DMS153 treated with DMSO at 0.1 percent for 48 hours (cell line): ENCODE data around the gene RORC.
"Not testable (repeated sequence)": the region's sequence is repeated elsewhere in the genome, so short reads cannot be mapped to it uniquely, and the experiment has no call there.

Experiments used
- DNase-seq: peaks from one replicate; lab custom pipeline; 2025; ENCODE audit not compliant: unreplicated experiment; lab: John Stamatoyannopoulos, UW

The RORC gene

DNA sequence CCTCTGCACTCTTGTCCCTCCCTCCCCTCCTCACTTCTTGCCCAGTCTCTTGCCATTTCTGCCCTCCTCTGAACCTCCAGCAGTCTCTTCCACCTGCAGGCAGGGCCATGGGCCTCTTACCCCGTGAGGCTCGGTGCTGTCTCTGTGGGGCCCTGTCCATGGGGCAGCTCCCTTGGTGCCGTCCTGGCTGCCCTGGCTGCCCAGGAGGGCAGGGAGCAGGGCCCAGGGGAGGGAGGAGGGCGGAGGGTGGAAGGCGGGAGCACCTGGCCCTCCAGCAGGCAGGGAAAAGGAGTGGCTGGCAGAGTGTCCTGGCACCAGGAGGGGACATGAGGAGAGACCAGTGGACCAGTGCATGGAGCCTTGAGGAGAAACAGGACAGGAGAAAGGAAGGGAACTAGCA is at the start of gene RORC:
TSS of gene RORC (minus strand) at position 198 of the 400 bp plus-strand sequence. CDS start at position 160, 38 bp downstream.
- DNase-seq, result no peak

- no peak for DNase-seq
These were observed 44.0 kb upstream of the RORC start for GRCh38 chr1:151875419-151876097.

GRCh38 chr1:151872776-151873175 is 41.2 kb upstream of the RORC start:
- not testable (repeated sequence) for DNase-seq

GRCh38 chr1:151871284-151872030 is 39.9 kb upstream of the RORC start:
- no peak for DNase-seq

- DNase-seq, result no peak
These were observed 36.9 kb upstream of the RORC start for GRCh38 chr1:151868486-151868885.

DNA sequence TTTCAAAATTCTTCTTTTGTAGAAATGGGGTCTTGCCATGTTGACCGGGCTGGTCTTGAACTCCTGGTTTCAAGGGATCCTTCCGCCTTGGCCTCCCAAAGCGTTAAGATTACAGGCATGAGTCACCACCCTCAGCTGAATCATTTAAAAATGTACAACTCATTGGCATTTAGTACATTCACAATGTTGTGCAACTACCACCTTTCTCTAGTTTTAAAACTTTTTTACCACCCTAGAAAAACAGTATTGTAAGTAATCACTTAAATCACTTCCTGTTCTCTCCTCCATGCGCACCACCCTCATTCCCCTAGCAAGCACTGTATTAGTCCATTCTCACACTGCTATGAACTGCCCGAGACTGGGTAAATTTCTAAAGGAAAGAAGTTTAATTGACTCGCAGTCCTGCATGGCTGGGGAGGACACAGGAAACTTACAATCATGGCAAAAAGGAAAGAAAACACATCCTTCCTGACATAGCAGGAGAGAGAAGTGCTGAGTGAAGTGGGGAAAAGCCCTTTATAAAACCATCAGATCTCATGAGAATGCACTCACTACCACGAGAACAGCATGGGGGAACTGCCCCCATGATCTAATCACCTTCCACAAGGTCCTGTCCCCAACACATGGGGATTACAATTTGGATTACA is 36.3 kb upstream of the RORC start:
- DNase-seq, result no peak

GRCh38 chr1:151867321-151867720 is 35.7 kb upstream of the RORC start:
- DNase-seq, result no peak

DNA sequence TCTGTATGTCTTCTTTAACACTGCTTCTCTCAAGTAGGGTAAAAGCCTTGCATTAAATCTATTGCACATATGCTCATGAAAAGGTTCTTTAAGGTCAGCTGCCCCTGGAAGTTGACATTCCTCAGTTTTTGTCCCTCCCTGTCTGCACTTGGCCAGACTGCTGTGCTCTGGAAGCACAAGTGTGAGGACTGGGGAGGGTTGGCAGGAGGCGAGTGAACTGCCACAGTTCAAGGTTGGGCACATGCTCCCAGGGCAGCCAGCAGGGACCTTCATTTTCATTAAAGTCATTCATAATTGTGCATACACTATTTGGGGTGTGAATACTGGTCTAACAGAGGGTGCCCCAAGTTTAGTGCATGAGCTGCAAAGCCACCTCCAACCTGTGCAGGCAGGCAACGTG is 32.8 kb upstream of the RORC start:
- no peak for DNase-seq

GRCh38 chr1:151862604-151863003 is 31.0 kb upstream of the RORC start:
- no peak for DNase-seq

- no peak for DNase-seq
These were observed 29.0 kb upstream of the RORC start for GRCh38 chr1:151860504-151861187.

- no peak for DNase-seq
These were observed 28.3 kb upstream of the RORC start for GRCh38 chr1:151859891-151860293.

- no peak for DNase-seq
These were observed 27.5 kb upstream of the RORC start for GRCh38 chr1:151858886-151859665.

DNA sequence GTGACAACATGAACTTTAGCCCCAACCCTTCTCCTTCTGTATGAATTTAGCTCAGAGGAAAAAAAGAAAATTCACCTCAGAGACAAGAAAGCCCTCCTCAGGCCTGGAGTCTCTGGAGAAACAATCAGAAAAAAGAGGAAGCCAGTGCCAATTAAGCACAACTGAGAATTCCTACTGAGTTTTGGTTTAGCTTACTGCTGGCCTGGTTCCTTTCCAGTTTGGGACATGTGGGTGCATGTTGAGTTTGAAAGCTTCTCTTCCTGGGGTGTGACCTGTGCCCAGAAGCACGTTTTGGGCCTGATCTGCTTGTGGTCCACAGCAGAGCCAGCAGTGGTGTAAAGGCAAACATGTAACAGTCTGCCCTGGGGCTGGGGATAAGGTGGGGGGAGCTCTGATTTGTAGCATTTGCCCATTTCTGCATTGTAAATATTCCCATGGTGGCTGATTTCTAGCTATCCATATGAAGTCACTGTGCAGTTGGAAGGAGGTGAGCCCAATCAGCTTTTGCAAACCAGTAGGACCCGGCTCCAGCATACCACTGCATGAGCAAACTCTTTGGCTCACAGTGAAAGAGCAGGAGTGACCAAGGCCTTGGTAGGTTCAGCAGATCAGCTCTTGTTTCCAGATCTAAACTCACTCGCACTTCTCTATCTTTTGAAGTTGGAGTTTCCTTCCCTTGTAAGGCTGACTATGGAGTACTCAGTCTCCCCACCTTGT is 26.6 kb upstream of the RORC start:
- no peak for DNase-seq

DNA sequence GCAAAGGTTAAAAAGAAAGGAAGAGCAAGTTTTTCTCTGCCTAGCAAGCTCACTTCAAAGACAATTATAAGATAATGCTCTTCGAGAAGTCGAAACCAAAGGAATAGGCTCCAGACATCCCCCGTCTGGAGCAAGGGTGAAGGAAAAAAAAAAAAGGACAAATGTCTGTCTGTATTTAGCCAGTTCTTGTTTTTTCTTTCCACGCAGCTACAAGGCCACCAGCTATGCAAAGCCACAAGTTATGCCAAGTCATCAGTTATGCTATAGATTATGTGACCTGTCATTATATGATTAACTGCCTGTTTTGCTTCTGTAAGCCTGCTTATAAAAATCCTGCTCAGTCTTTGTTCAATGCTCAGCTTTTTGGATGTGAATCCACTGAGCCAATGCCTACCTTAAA is 24.3 kb upstream of the RORC start:
- no peak for DNase-seq

- not testable (repeated sequence) for DNase-seq
These were observed 23.9 kb upstream of the RORC start for GRCh38 chr1:151855516-151855915.

- DNase-seq, result no peak
These were observed 23.1 kb upstream of the RORC start for GRCh38 chr1:151854658-151855057.

- no peak for DNase-seq
These were observed 21.9 kb upstream of the RORC start, which contains the start of gene THEM5 for GRCh38 chr1:151853411-151853943. Gene THEM5, minus strand, starts transcription at chr1:151853712. Its CDS starts 147 bp downstream, at chr1:151853565.

- no peak for DNase-seq
These were observed 21.1 kb upstream of the RORC start for GRCh38 chr1:151852733-151853132.

- no peak for DNase-seq
These were observed 20.3 kb upstream of the RORC start for GRCh38 chr1:151851886-151852285.

DNA sequence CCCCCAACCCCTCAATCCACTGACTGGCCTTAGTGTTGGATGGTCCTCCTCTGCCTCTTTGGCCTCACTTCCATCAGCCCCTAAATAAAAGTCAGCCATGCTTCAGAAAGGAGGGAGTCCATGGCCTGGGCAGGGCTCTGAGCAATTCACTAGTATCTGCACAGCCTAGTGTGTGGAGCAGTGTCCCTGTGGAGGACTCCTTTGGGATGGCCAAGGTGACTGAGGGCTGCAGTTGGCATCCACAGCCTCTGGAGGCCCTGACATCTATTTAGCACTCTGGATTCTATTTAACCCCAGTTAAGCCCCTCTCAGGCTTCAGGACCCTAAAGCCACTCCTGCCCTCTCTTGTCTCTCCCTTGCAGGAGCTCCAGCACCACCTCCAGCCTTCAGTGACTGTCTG is 18.3 kb upstream of the RORC start:
- no peak for DNase-seq
